Astrocyte of the spinal cord (primary cell): ENCODE results near the gene GAD1.

Experiments used
- DNase-seq: peaks from one replicate; pipeline ENCODE4 v3.0.0; 2011; ENCODE audit warnings: low read depth, low spot score
- H3K4me3 ChIP-seq: 2 replicates; pipeline ENCODE4 v1.5.1; 2011; ENCODE audit warnings: low read depth, mild to moderate bottlenecking, low read length, moderate library complexity
- CTCF ChIP-seq: IDR thresholded peaks from 2 replicates; pipeline ENCODE4 v1.5.1; 2012; ENCODE audit warnings: low read depth, mild to moderate bottlenecking, low read length, inconsistent platforms
- in situ Hi-C: cut with HindIII; loops from 2 replicates; pipeline ENCODE4 v1.10.0; 2017; ENCODE audit warnings: low sequenced_read_pairs

The GAD1 gene

GRCh38 chr2:170817093-170818035 is 677 bp downstream of the GAD1 start:
- no peak for TF ChIP-seq CTCF
- in situ Hi-C loops: no loop called here
- H3K4me3 ChIP-seq: peak overlapping the region; percentile 29
- DNase-seq: peak; percentile 45

GRCh38 chr2:170818036-170818751 is 1.5 kb downstream of the GAD1 start:
- no peak for TF ChIP-seq CTCF
- in situ Hi-C loops: no loop called here
- H3K4me3 ChIP-seq: peak overlapping the region; percentile 20
- DNase-seq: no peak

GRCh38 chr2:170818752-170819470 is 2.2 kb downstream of the GAD1 start:
- no peak for TF ChIP-seq CTCF
- in situ Hi-C loops: no loop called here
- no peak overlapping the region for H3K4me3 ChIP-seq
- DNase-seq: no peak

- no peak overlapping the region for H3K4me3 ChIP-seq
Observed at GRCh38 chr2:170819680-170820664, 3.3 kb downstream of the GAD1 start.

GRCh38 chr2:170820757-170821530 is 4.3 kb downstream of the GAD1 start:
- no peak for DNase-seq
- TF ChIP-seq CTCF: no peak
- in situ Hi-C loops: no loop called here
- no peak overlapping the region for H3K4me3 ChIP-seq

More at GRCh38 chr2:170819680-170820664, 3.3 kb downstream of the GAD1 start:
- TF ChIP-seq CTCF: no peak
- in situ Hi-C loops: no loop called here
- no peak for DNase-seq
